Fibroblast of lung (primary cell): Measurements from ENCODE around the gene PCDHB9. TPM values are rescaled to one million over a fixed set of nuclear protein-coding genes. Genes with fewer than 3 reads are reported as not detected.

Experiments
- DNase-seq, 2 donors: peaks; one replicate each; pipeline versions ENCODE4 v3.0.0 to v3.0.0-alpha.2; 2010; ENCODE audit warnings: low read depth in 2 of 2
- H2AFZ ChIP-seq: 2 replicates; pipeline ENCODE4 v1.5.1; 2012; ENCODE audit warnings: low read length, control low read depth, inconsistent platforms
- H3K27ac ChIP-seq: 2 replicates; pipeline ENCODE4 v1.5.1; 2011; ENCODE audit warnings: low read length, control low read depth; ENCODE audit not compliant: insufficient read depth
- H3K27me3 ChIP-seq: 2 replicates; pipeline ENCODE4 v1.5.1; 2011; ENCODE audit warnings: mild to moderate bottlenecking, low read length; ENCODE audit not compliant: control insufficient read depth, insufficient read depth
- H3K36me3 ChIP-seq: 2 replicates; pipeline ENCODE4 v1.5.1; 2011; ENCODE audit warnings: low read length; ENCODE audit not compliant: control insufficient read depth, insufficient read depth
- H3K4me1 ChIP-seq: 2 replicates; pipeline ENCODE4 v1.5.1; 2011; ENCODE audit warnings: low read length; ENCODE audit not compliant: control insufficient read depth, insufficient read depth; ENCODE audit errors: extremely low read depth
- H3K4me2 ChIP-seq: 2 replicates; pipeline ENCODE4 v1.5.1; 2011; ENCODE audit warnings: low read length, control low read depth; ENCODE audit not compliant: insufficient read depth; ENCODE audit errors: extremely low read depth
- H3K4me3 ChIP-seq, 4 experiments: fragments of 200-600 bp in 1 of 4; sonication (generic) in 1 of 4; replicated peaks in 1 of 4; 2 replicates each; pipeline ENCODE4 v1.5.1; 2011 to 2016; ENCODE audit warnings: low read length in 4 of 4, low read depth in 3 of 4, mild to moderate bottlenecking in 3 of 4, control low read depth in 2 of 4, inconsistent platforms in 1 of 4, mixed read lengths in 1 of 4; ENCODE audit not compliant: insufficient read depth in 1 of 4; ENCODE audit errors: control extremely low read depth in 1 of 4
- H3K79me2 ChIP-seq: 2 replicates; pipeline ENCODE4 v1.5.1; 2012; ENCODE audit warnings: mild to moderate bottlenecking, low read length, inconsistent platforms; ENCODE audit not compliant: control insufficient read depth, insufficient read depth
- H3K9ac ChIP-seq: 2 replicates; pipeline ENCODE4 v1.5.1; 2011; ENCODE audit warnings: mild to moderate bottlenecking, low read length, control low read depth; ENCODE audit not compliant: insufficient read depth
- H3K9me3 ChIP-seq: 2 replicates; pipeline ENCODE4 v1.5.1; 2012; ENCODE audit warnings: low read depth, low read length; ENCODE audit not compliant: control insufficient read depth, insufficient read depth
- H4K20me1 ChIP-seq: 2 replicates; pipeline ENCODE4 v1.5.1; 2011; ENCODE audit warnings: low read length; ENCODE audit not compliant: control insufficient read depth, insufficient read depth; ENCODE audit errors: extremely low read depth
- CTCF ChIP-seq, 2 donors: IDR thresholded peaks in 1 of 2; conservative IDR thresholded peaks in 1 of 2; 1 replicate in 1 of 2; 2 replicates in 1 of 2; pipeline ENCODE4 v1.5.1; 2011 to 2012; ENCODE audit warnings: low read length in 2 of 2, control low read depth in 1 of 2, inconsistent platforms in 1 of 2, low read depth in 1 of 2, mild to moderate bottlenecking in 1 of 2
- EZH2 ChIP-seq: IDR thresholded peaks from 2 replicates; pipeline ENCODE4 v1.5.1; 2012; ENCODE audit warnings: low read length, control low read depth, mild to moderate bottlenecking; ENCODE audit errors: missing control alignments
- polyA plus RNA-seq, 2 donors: library from polyadenylated mRNA; depleted of rRNA in 1 of 2; stranded (reverse) in 1 of 2; unstranded in 1 of 2; fragments of >200 nt; gene quantifications; 2 replicates each; pipeline ENCODE4 v1.2.1, GENCODE V29; 2011 to 2012; ENCODE audit warnings: missing spikeins in 1 of 2
- total RNA-seq: library from RNA; depleted of rRNA; stranded (reverse); fragments of >200 nt; gene quantifications from 2 replicates; pipeline ENCODE4 v1.2.1, GENCODE V29; 2014

Gene PCDHB9
- total and polyA plus RNA-seq, 2 donors (not counting 1 experiment from before 2014, with no cell fraction given) = 0.82 to 0.99 TPM

- Histone ChIP-seq H3K27me3 (no peaks in the 10 kb centered on the region), H3K9ac (no peak overlapping the region), H3K79me2 (no peaks in the 10 kb centered on the region), H4K20me1 (no peaks in the 10 kb centered on the region), H3K4me3 (no peak overlapping the region), H3K4me1 (no peaks in the 10 kb centered on the region), H3K4me2 (no peak overlapping the region), H3K36me3 (no peaks in the 10 kb centered on the region), H3K9me3 (no peaks in the 10 kb centered on the region), H2AFZ (no peak overlapping the region), H3K27ac (no peak overlapping the region)
- DNase-seq = no peak
- TF ChIP-seq CTCF (conservative IDR thresholded peaks at IDR 0.05 in 1 of 2, IDR thresholded peaks at IDR 0.05 in 1 of 2; ENCODE audit: low read depth in 1 of 2, low read length in 2 of 2) (no peak), EZH2 (no peak)
Observed at GRCh38 chr5:141236516-141237313, 49.8 kb downstream of the PCDHB9 start.

Other genes starting within 250 kb of the PCDHB9 start
Only the 30 nearest of the 37 such genes appear.
- not detected in 2 replicates for gene PCDHB1, start 135.8 kb upstream of the PCDHB9 start, total RNA-seq
- not detected in 2 replicates for gene PCDHB1, start 135.8 kb upstream of the PCDHB9 start, polyA plus RNA-seq
- 1.8 and 4.6 TPM in 2 replicates for gene PCDHB2, start 92.5 kb upstream of the PCDHB9 start, total RNA-seq
- gene PCDHB2, start 92.5 kb upstream of the PCDHB9 start, polyA plus RNA-seq = 0.91 and 3.1 TPM in 2 replicates
- gene PCDHB3, start 86.7 kb upstream of the PCDHB9 start, total RNA-seq = 0.77 and 1.7 TPM in 2 replicates
- gene PCDHB3, start 86.7 kb upstream of the PCDHB9 start, polyA plus RNA-seq = 0.35 and 2.3 TPM in 2 replicates
- gene PCDHB4, start 65.3 kb upstream of the PCDHB9 start, total RNA-seq = 0.50 and 0.51 TPM in 2 replicates
- gene PCDHB4, start 65.3 kb upstream of the PCDHB9 start, polyA plus RNA-seq = 0.08 and 0.27 TPM in 2 replicates
- gene PCDHB5, start 52.0 kb upstream of the PCDHB9 start, total RNA-seq = 1.8 and 2.8 TPM in 2 replicates
- gene PCDHB5, start 52.0 kb upstream of the PCDHB9 start, polyA plus RNA-seq = 0.60 and 1.1 TPM in 2 replicates
- gene PCDHB6, start 37.1 kb upstream of the PCDHB9 start, total RNA-seq = 0.26 and 0.33 TPM in 2 replicates
- 0.07 and 0.42 TPM in 2 replicates for gene PCDHB6, start 37.1 kb upstream of the PCDHB9 start, polyA plus RNA-seq
- 1.0 and 1.5 TPM in 2 replicates for gene PCDHB7, start 14.5 kb upstream of the PCDHB9 start, total RNA-seq
- 0.28 and 0.61 TPM in 2 replicates for gene PCDHB7, start 14.5 kb upstream of the PCDHB9 start, polyA plus RNA-seq
- 0.26 and 1.3 TPM in 2 replicates for gene PCDHB8, start 9.4 kb upstream of the PCDHB9 start, total RNA-seq
- 0.05 and 0.42 TPM in 2 replicates for gene PCDHB8, start 9.4 kb upstream of the PCDHB9 start, polyA plus RNA-seq
- 0.51 and 1.5 TPM in 2 replicates for gene PCDHB16, start 4.8 kb upstream of the PCDHB9 start, total RNA-seq
- 0.54 and 1.5 TPM in 2 replicates for gene PCDHB16, start 4.8 kb upstream of the PCDHB9 start, polyA plus RNA-seq
- 0.77 and 2.0 TPM in 2 replicates for gene PCDHB10, start 5.2 kb downstream of the PCDHB9 start, total RNA-seq
- gene PCDHB10, start 5.2 kb downstream of the PCDHB9 start, polyA plus RNA-seq = 0.28 and 0.78 TPM in 2 replicates
- 0.77 and 1.7 TPM in 2 replicates for gene PCDHB11, start 12.5 kb downstream of the PCDHB9 start, total RNA-seq
- 0.11 and 0.36 TPM in 2 replicates for gene PCDHB11, start 12.5 kb downstream of the PCDHB9 start, polyA plus RNA-seq
- gene PCDHB12, start 21.6 kb downstream of the PCDHB9 start, total RNA-seq = 0.26 and 0.66 TPM in 2 replicates
- 0.02 and 0.27 TPM in 2 replicates for gene PCDHB12, start 21.6 kb downstream of the PCDHB9 start, polyA plus RNA-seq
- gene PCDHB13, start 26.8 kb downstream of the PCDHB9 start, total RNA-seq = 0.26 and 1.5 TPM in 2 replicates
- 0.24 and 0.62 TPM in 2 replicates for gene PCDHB13, start 26.8 kb downstream of the PCDHB9 start, polyA plus RNA-seq
- gene PCDHB14, start 36.2 kb downstream of the PCDHB9 start, total RNA-seq = 0.77 and 1.7 TPM in 2 replicates
- gene PCDHB14, start 36.2 kb downstream of the PCDHB9 start, polyA plus RNA-seq = 0.18 and 0.86 TPM in 2 replicates
- gene PCDHB15, start 58.2 kb downstream of the PCDHB9 start, total RNA-seq = 0.77 and 1.8 TPM in 2 replicates
- gene PCDHB15, start 58.2 kb downstream of the PCDHB9 start, polyA plus RNA-seq = 0.12 and 0.31 TPM in 2 replicates
- 0.66 TPM in 1 of 2 replicates, not detected in the other for gene SLC25A2, start 116.9 kb downstream of the PCDHB9 start, total RNA-seq
- not detected in 2 replicates for gene SLC25A2, start 116.9 kb downstream of the PCDHB9 start, polyA plus RNA-seq
- 87.1 and 107 TPM in 2 replicates for gene TAF7, start 133.6 kb downstream of the PCDHB9 start, total RNA-seq
- 64.9 and 73.0 TPM in 2 replicates for gene TAF7, start 133.6 kb downstream of the PCDHB9 start, polyA plus RNA-seq
- 1.0 and 1.8 TPM in 2 replicates for gene PCDHGA1, start 143.4 kb downstream of the PCDHB9 start, total RNA-seq
- gene PCDHGA1, start 143.4 kb downstream of the PCDHB9 start, polyA plus RNA-seq = 1.1 and 1.6 TPM in 2 replicates
- gene PCDHGA2, start 151.6 kb downstream of the PCDHB9 start, total RNA-seq = 2.8 and 4.5 TPM in 2 replicates
- 4.2 and 5.8 TPM in 2 replicates for gene PCDHGA2, start 151.6 kb downstream of the PCDHB9 start, polyA plus RNA-seq
- 1.5 and 2.8 TPM in 2 replicates for gene PCDHGA3, start 156.7 kb downstream of the PCDHB9 start, total RNA-seq
- gene PCDHGA3, start 156.7 kb downstream of the PCDHB9 start, polyA plus RNA-seq = 1.3 and 1.4 TPM in 2 replicates
- gene PCDHGB1, start 162.9 kb downstream of the PCDHB9 start, total RNA-seq = 3.1 and 4.3 TPM in 2 replicates
- 1.7 TPM in 2 replicates for gene PCDHGB1, start 162.9 kb downstream of the PCDHB9 start, polyA plus RNA-seq
- gene PCDHGA4, start 167.9 kb downstream of the PCDHB9 start, total RNA-seq = 2.8 and 7.6 TPM in 2 replicates
- gene PCDHGA4, start 167.9 kb downstream of the PCDHB9 start, polyA plus RNA-seq = 3.1 and 6.4 TPM in 2 replicates
- gene PCDHGB2, start 172.8 kb downstream of the PCDHB9 start, total RNA-seq = 3.1 and 4.6 TPM in 2 replicates
- gene PCDHGB2, start 172.8 kb downstream of the PCDHB9 start, polyA plus RNA-seq = 2.3 and 5.7 TPM in 2 replicates
- 1.5 and 2.6 TPM in 2 replicates for gene PCDHGA5, start 177.0 kb downstream of the PCDHB9 start, total RNA-seq
- 1.2 and 1.4 TPM in 2 replicates for gene PCDHGA5, start 177.0 kb downstream of the PCDHB9 start, polyA plus RNA-seq
- gene PCDHGB3, start 183.1 kb downstream of the PCDHB9 start, total RNA-seq = 3.1 and 5.8 TPM in 2 replicates
- gene PCDHGB3, start 183.1 kb downstream of the PCDHB9 start, polyA plus RNA-seq = 2.5 and 2.9 TPM in 2 replicates
- 3.1 and 4.8 TPM in 2 replicates for gene PCDHGA6, start 186.7 kb downstream of the PCDHB9 start, total RNA-seq
- gene PCDHGA6, start 186.7 kb downstream of the PCDHB9 start, polyA plus RNA-seq = 3.9 and 4.2 TPM in 2 replicates
- gene PCDHGA7, start 195.6 kb downstream of the PCDHB9 start, total RNA-seq = 2.8 and 6.8 TPM in 2 replicates
- 2.7 and 3.0 TPM in 2 replicates for gene PCDHGA7, start 195.6 kb downstream of the PCDHB9 start, polyA plus RNA-seq
- gene PCDHGB4, start 200.5 kb downstream of the PCDHB9 start, total RNA-seq = 10.0 and 18.3 TPM in 2 replicates
- 13.3 and 15.5 TPM in 2 replicates for gene PCDHGB4, start 200.5 kb downstream of the PCDHB9 start, polyA plus RNA-seq
- 2.6 and 4.6 TPM in 2 replicates for gene PCDHGA8, start 205.5 kb downstream of the PCDHB9 start, total RNA-seq
- gene PCDHGA8, start 205.5 kb downstream of the PCDHB9 start, polyA plus RNA-seq = 0.76 and 1.1 TPM in 2 replicates
- gene PCDHGB5, start 210.8 kb downstream of the PCDHB9 start, total RNA-seq = 17.5 and 21.5 TPM in 2 replicates
- 19.6 TPM in 2 replicates for gene PCDHGB5, start 210.8 kb downstream of the PCDHB9 start, polyA plus RNA-seq